ENCODE data around the gene SIGLEC8.
"Not testable (repeated sequence)": the region's sequence is repeated elsewhere in the genome, so short reads cannot be mapped to it uniquely, and the experiment has no call there.

Gene SIGLEC8

DNA sequence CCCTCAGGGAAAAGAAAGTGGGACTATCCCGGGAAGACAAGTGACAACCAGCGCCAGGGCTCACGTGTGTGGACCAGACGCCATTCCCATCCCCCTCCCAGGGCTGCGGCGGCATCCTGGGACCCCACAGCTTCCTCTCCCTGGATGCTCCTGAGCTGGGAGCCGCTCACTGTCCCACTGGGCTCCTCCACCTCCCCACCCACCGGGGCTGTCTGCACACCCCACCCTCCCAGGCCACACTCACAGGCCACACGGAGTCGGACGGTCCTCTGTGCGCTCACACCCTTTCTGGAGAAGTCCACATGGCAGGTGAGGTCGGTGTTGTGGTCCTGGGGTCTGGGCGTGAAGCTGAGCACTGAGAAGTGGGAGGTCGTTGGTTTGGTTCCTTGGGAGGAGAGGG, 41.8 kb downstream of the SIGLEC8 start:
- H3K4ac ChIP-seq (ENCODE audit: low read depth, low read length); H2BK5ac ChIP-seq (ENCODE audit: low read depth, low read length, poor library complexity); H2BK120ac ChIP-seq (ENCODE audit: insufficient read depth, low read length, poor library complexity); H2AK5ac ChIP-seq (ENCODE audit: low read length); H3K4me3 ChIP-seq (ENCODE audit: low read depth, low read length); H3K27me3 ChIP-seq (ENCODE audit: insufficient read depth, low read length); H4K12ac ChIP-seq (ENCODE audit: low read depth, low read length); H4K91ac ChIP-seq (ENCODE audit: low read depth, low read length); H2BK12ac ChIP-seq (ENCODE audit: low read length); H3K4me1 ChIP-seq (ENCODE audit: control insufficient read depth in 1 of 2, insufficient read depth in 2 of 2, low read length in 2 of 2); DNase-seq; H3K9me3 ChIP-seq (ENCODE audit: insufficient read depth, low read depth, low read length); H4K8ac ChIP-seq (ENCODE audit: low read depth, low read length); H2AFZ ChIP-seq (ENCODE audit: insufficient read depth, low read length, poor library complexity); H3K9ac ChIP-seq (ENCODE audit: low read length); H3K18ac ChIP-seq (ENCODE audit: low read length); H3K79me2 ChIP-seq (ENCODE audit: control insufficient read depth, insufficient read depth, low read length, poor library complexity); H3K14ac ChIP-seq (ENCODE audit: low read length); H3K36me3 ChIP-seq (ENCODE audit: control insufficient read depth in 1 of 2, insufficient read depth in 2 of 2, low read length in 2 of 2); H3K79me1 ChIP-seq (ENCODE audit: low read length); H3K4me2 ChIP-seq (ENCODE audit: low read length); H3K27ac ChIP-seq (ENCODE audit: low read depth, low read length); H3K23ac ChIP-seq (ENCODE audit: low read length): not testable (repeated sequence)
- no CpG with 5 or more reads among the region's 15 CpGs for WGBS (ENCODE audit: extremely low coverage, insufficient coverage, insufficient read length)

- Histone ChIP-seq H2AK5ac (ENCODE audit: low read length) (no peak overlapping the region), H3K9me3 (ENCODE audit: insufficient read depth, low read depth, low read length) (no peaks in the 10 kb centered on the region), H3K4me1 (ENCODE audit: control insufficient read depth in 1 of 2, insufficient read depth in 2 of 2, low read length in 2 of 2) (no peaks in the 10 kb centered on the region), H2BK5ac (ENCODE audit: low read depth, low read length, poor library complexity) (no peak overlapping the region), H3K9ac (ENCODE audit: low read length) (no peak overlapping the region), H3K27me3 (ENCODE audit: insufficient read depth, low read length) (no peaks in the 10 kb centered on the region), H3K4ac (ENCODE audit: low read depth, low read length) (no peak overlapping the region), H3K79me1 (ENCODE audit: low read length) (no peaks in the 10 kb centered on the region), H3K4me3 (ENCODE audit: low read depth, low read length) (no peak overlapping the region), H4K12ac (ENCODE audit: low read depth, low read length) (no peak overlapping the region), H3K36me3 (ENCODE audit: control insufficient read depth in 1 of 2, insufficient read depth in 2 of 2, low read length in 2 of 2) (no peaks in the 10 kb centered on the region), H2AFZ (ENCODE audit: insufficient read depth, low read length, poor library complexity) (no peak overlapping the region), H3K79me2 (ENCODE audit: control insufficient read depth, insufficient read depth, low read length, poor library complexity) (no peaks in the 10 kb centered on the region), H4K91ac (ENCODE audit: low read depth, low read length) (no peak overlapping the region), H3K27ac (ENCODE audit: low read depth, low read length) (no peak overlapping the region), H3K14ac (ENCODE audit: low read length) (no peak overlapping the region), H3K18ac (ENCODE audit: low read length) (no peak overlapping the region), H3K23ac (ENCODE audit: low read length) (no peak overlapping the region), H2BK120ac (ENCODE audit: insufficient read depth, low read length, poor library complexity) (no peak overlapping the region), H3K4me2 (ENCODE audit: low read length) (no peak overlapping the region), H2BK12ac (ENCODE audit: low read length) (no peak overlapping the region), H4K8ac (ENCODE audit: low read depth, low read length) (no peak overlapping the region)
- WGBS (ENCODE audit: extremely low coverage, insufficient coverage, insufficient read length): no CpG with 5 or more reads among the region's 12 CpGs
- DNase-seq: no peak
These were observed 43.1 kb downstream of the SIGLEC8 start for GRCh38 chr19:51415187-51415586.

GRCh38 chr19:51410950-51411748, 47.1 kb downstream of the SIGLEC8 start:
- Histone ChIP-seq H3K9ac (ENCODE audit: low read length) (no peak overlapping the region), H4K12ac (ENCODE audit: low read depth, low read length) (no peak overlapping the region), H3K36me3 (ENCODE audit: control insufficient read depth in 1 of 2, insufficient read depth in 2 of 2, low read length in 2 of 2) (no peaks in the 10 kb centered on the region), H2AFZ (ENCODE audit: insufficient read depth, low read length, poor library complexity) (no peak overlapping the region), H3K4me3 (ENCODE audit: low read depth, low read length) (no peak overlapping the region), H3K79me1 (ENCODE audit: low read length) (no peaks in the 10 kb centered on the region), H3K4ac (ENCODE audit: low read depth, low read length) (no peak overlapping the region), H2AK5ac (ENCODE audit: low read length) (no peak overlapping the region), H3K27me3 (ENCODE audit: insufficient read depth, low read length) (no peaks in the 10 kb centered on the region), H4K91ac (ENCODE audit: low read depth, low read length) (no peak overlapping the region), H2BK5ac (ENCODE audit: low read depth, low read length, poor library complexity) (no peak overlapping the region), H3K18ac (ENCODE audit: low read length) (no peak overlapping the region), H4K8ac (ENCODE audit: low read depth, low read length) (no peak overlapping the region), H3K27ac (ENCODE audit: low read depth, low read length) (no peak overlapping the region), H3K79me2 (ENCODE audit: control insufficient read depth, insufficient read depth, low read length, poor library complexity) (no peaks in the 10 kb centered on the region), H3K9me3 (ENCODE audit: insufficient read depth, low read depth, low read length) (no peaks in the 10 kb centered on the region), H3K4me2 (ENCODE audit: low read length) (no peak overlapping the region), H3K23ac (ENCODE audit: low read length) (no peak overlapping the region), H3K4me1 (ENCODE audit: control insufficient read depth in 1 of 2, insufficient read depth in 2 of 2, low read length in 2 of 2) (peaks cover 0 to 2% of the 10 kb centered on the region in 2 experiments), H2BK120ac (ENCODE audit: insufficient read depth, low read length, poor library complexity) (no peak overlapping the region), H2BK12ac (ENCODE audit: low read length) (no peak overlapping the region), H3K14ac (ENCODE audit: low read length) (no peak overlapping the region)
- no CpG with 5 or more reads among the region's 15 CpGs for WGBS (ENCODE audit: extremely low coverage, insufficient coverage, insufficient read length)
- DNase-seq: peak in 1 of 2 donors; percentile 24

GRCh38 chr19:51407511-51408131, 50.6 kb downstream of the SIGLEC8 start:
- no peak overlapping the region for H3K4me2 ChIP-seq (ENCODE audit: low read length)
- no peak overlapping the region for H3K18ac ChIP-seq (ENCODE audit: low read length)
- H3K79me2 ChIP-seq (ENCODE audit: control insufficient read depth, insufficient read depth, low read length, poor library complexity): no peaks in the 10 kb centered on the region
- H4K12ac ChIP-seq (ENCODE audit: low read depth, low read length): no peak overlapping the region
- no peak overlapping the region for H3K9ac ChIP-seq (ENCODE audit: low read length)
- H2BK12ac ChIP-seq (ENCODE audit: low read length): no peak overlapping the region
- DNase-seq: peak in 1 of 2 donors; percentile 30
- no peak overlapping the region for H2AK5ac ChIP-seq (ENCODE audit: low read length)
- no peak overlapping the region for H3K4ac ChIP-seq (ENCODE audit: low read depth, low read length)
- no peak overlapping the region for H4K91ac ChIP-seq (ENCODE audit: low read depth, low read length)
- peaks cover 10% of the 10 kb centered on the region for H3K9me3 ChIP-seq (ENCODE audit: insufficient read depth, low read depth, low read length)
- no CpG with 5 or more reads among the region's 6 CpGs for WGBS (ENCODE audit: extremely low coverage, insufficient coverage, insufficient read length)
- no peaks in the 10 kb centered on the region for H3K27me3 ChIP-seq (ENCODE audit: insufficient read depth, low read length)
- no peaks in the 10 kb centered on the region for H3K79me1 ChIP-seq (ENCODE audit: low read length)
- H3K4me1 ChIP-seq (ENCODE audit: control insufficient read depth in 1 of 2, insufficient read depth in 2 of 2, low read length in 2 of 2): peaks cover 0 to 2% of the 10 kb centered on the region in 2 experiments
- no peak overlapping the region for H2AFZ ChIP-seq (ENCODE audit: insufficient read depth, low read length, poor library complexity)
- H3K4me3 ChIP-seq (ENCODE audit: low read depth, low read length): no peak overlapping the region
- H4K8ac ChIP-seq (ENCODE audit: low read depth, low read length): no peak overlapping the region
- H2BK5ac ChIP-seq (ENCODE audit: low read depth, low read length, poor library complexity): no peak overlapping the region
- peaks cover 0 to under 1% of the 10 kb centered on the region in 2 experiments for H3K36me3 ChIP-seq (ENCODE audit: control insufficient read depth in 1 of 2, insufficient read depth in 2 of 2, low read length in 2 of 2)
- H3K23ac ChIP-seq (ENCODE audit: low read length): no peak overlapping the region
- no peak overlapping the region for H2BK120ac ChIP-seq (ENCODE audit: insufficient read depth, low read length, poor library complexity)
- no peak overlapping the region for H3K27ac ChIP-seq (ENCODE audit: low read depth, low read length)
- no peak overlapping the region for H3K14ac ChIP-seq (ENCODE audit: low read length)

All from trophoblast cell (in vitro differentiated cells and primary cell).